GM12891 (cell line): ENCODE data around the gene AIFM3.

ENCODE experiments used
- POLR2A ChIP-seq: IDR thresholded peaks from 2 replicates; pipeline ENCODE4 v1.6.1; 2011; ENCODE audit warnings: low read depth, low read length, control low read depth
- POLR2AphosphoS5 ChIP-seq: IDR thresholded peaks from 2 replicates; pipeline ENCODE4 v1.6.1; 2011; ENCODE audit warnings: low read depth, low read length, control low read depth
- TAF1 ChIP-seq: IDR thresholded peaks from 2 replicates; pipeline ENCODE4 v1.6.1; 2011; ENCODE audit warnings: low read depth, low read length, control low read depth

DNA sequence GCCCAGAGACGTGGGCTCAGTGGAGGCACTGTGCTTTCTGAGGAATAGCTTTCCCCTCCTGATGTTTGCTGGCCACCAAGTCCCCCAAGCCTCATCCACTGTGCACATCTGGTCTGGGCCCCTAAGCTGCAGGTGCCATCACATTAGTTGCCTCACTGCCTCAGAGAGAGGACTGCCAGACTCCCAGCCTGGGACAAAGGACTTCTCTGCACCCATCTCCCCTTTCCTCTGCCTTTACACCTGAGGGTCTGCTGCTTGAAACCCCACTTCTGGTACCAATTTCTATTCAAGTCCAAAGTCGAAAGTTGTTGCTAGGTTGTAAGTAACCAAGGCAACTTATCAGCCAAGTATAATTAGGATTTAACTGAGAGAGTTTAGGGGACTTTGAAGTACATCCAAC lies 11.4 kb downstream of the AIFM3 start:
- TF ChIP-seq POLR2A, result no peak
- TF ChIP-seq POLR2AphosphoS5, result no peak
- no peak for TF ChIP-seq TAF1
